OCI-LY7 (cell line): ENCODE measurements around the gene INSYN2B. TPM values are rescaled to one million over a fixed set of nuclear protein-coding genes. Genes with fewer than 3 reads are reported as not detected.

Experiments
- BruUV-seq: library from RNA; stranded (reverse); fragments of 400-500 nt; replicated peaks from 2 replicates; lab custom pipeline; 2021; lab: Mats Ljungman, UMichigan
- CTCF ChIA-PET: fragments of 300-600 bp; sonication (Branson Sonifier 250); formaldehyde crosslinking; loops from one replicate; lab custom pipeline; 2022; ENCODE audit warnings: antibody characterized with exemption; ENCODE audit not compliant: unreplicated experiment; lab: Charles Lee
- POLR2A ChIA-PET: fragments of 300-600 bp; sonication (Branson Sonifier 250); formaldehyde crosslinking; loops from one replicate; lab custom pipeline; 2022; ENCODE audit warnings: antibody characterized with exemption; lab: Charles Lee
- DNase-seq: peaks from one replicate; pipeline ENCODE4 v3.0.0-alpha.2; 2015; ENCODE audit warnings: low spot score
- H2AFZ ChIP-seq: fragments of 200-600 bp; sonication (generic), shearing (Covaris generic); 2 replicates; pipeline ENCODE4 v1.6.1; 2014; ENCODE audit warnings: mild to moderate bottlenecking, antibody characterized with exemption, low read length, moderate library complexity
- H3K27ac ChIP-seq: fragments of 200-600 bp; sonication (generic); 2 replicates; pipeline ENCODE4 v1.5.1; 2014; ENCODE audit warnings: mixed run types, low read depth, mild to moderate bottlenecking, moderate library complexity, low read length, inconsistent platforms; ENCODE audit not compliant: poor library complexity, severe bottlenecking
- H3K36me3 ChIP-seq: fragments of 200-600 bp; sonication (generic); 2 replicates; pipeline ENCODE4 v1.6.1; 2014; ENCODE audit warnings: mild to moderate bottlenecking, antibody characterized with exemption, low read length, moderate library complexity, mixed read lengths; ENCODE audit not compliant: insufficient read depth
- H3K4me1 ChIP-seq: fragments of 200-600 bp; sonication (generic); 2 replicates; pipeline ENCODE4 v1.5.1; 2014; ENCODE audit warnings: mild to moderate bottlenecking, low read length; ENCODE audit not compliant: insufficient read depth, poor library complexity, severe bottlenecking
- H3K4me2 ChIP-seq: fragments of 200-600 bp; sonication (generic); 2 replicates; pipeline ENCODE4 v1.6.1; 2014; ENCODE audit warnings: mild to moderate bottlenecking, low read length
- H3K4me3 ChIP-seq: fragments of 200-600 bp; sonication (generic); 2 replicates; pipeline ENCODE4 v1.5.1; 2014; ENCODE audit warnings: mild to moderate bottlenecking, low read depth, low read length; ENCODE audit not compliant: poor library complexity, severe bottlenecking
- H3K79me2 ChIP-seq: fragments of 200-600 bp; sonication (generic); 2 replicates; pipeline ENCODE4 v1.6.1; 2016; ENCODE audit warnings: low read depth, mild to moderate bottlenecking, low read length, moderate library complexity, mixed read lengths; ENCODE audit not compliant: insufficient read depth
- H3K9me2 ChIP-seq: fragments of 200-600 bp; sonication (generic); 2 replicates; pipeline ENCODE4 v1.6.1; 2016; ENCODE audit warnings: mild to moderate bottlenecking, low read length, mixed read lengths; ENCODE audit not compliant: insufficient read depth
- H3K9me3 ChIP-seq: fragments of 200-600 bp; sonication (generic); 2 replicates; pipeline ENCODE4 v1.6.1; 2014; ENCODE audit warnings: mild to moderate bottlenecking, mixed run types, low read length, mixed read lengths
- H4K20me1 ChIP-seq: fragments of 200-600 bp; sonication (generic); 2 replicates; pipeline ENCODE4 v1.6.1; 2014; ENCODE audit warnings: mild to moderate bottlenecking, antibody characterized with exemption, low read length, moderate library complexity, mixed read lengths; ENCODE audit not compliant: insufficient read depth
- CTCF ChIP-seq: fragments of 200-600 bp; sonication (generic); conservative IDR thresholded peaks from 2 replicates; pipeline ENCODE4 v1.5.1; 2014; ENCODE audit warnings: mild to moderate bottlenecking, antibody characterized with exemption, low read length, moderate library complexity, mixed read lengths
- EZH2phosphoT487 ChIP-seq: fragments of 200-600 bp; sonication (generic); IDR thresholded peaks from 2 replicates; pipeline ENCODE4 v1.6.1; 2018; ENCODE audit warnings: low read depth, borderline replicate concordance, mild to moderate bottlenecking, mixed run types, antibody characterized with exemption, low read length, moderate library complexity, mixed read lengths
- intact Hi-C: fragments of 100-400 bp; cut with micrococcal nuclease; formaldehyde crosslinking; loops from one replicate; pipeline ENCODE4 v1.10.0; 2022; ENCODE audit not compliant: unreplicated experiment
- total RNA-seq, 2 experiments: library from RNA; depleted of rRNA in 1 of 2; stranded (reverse); fragments of >200 nt in 1 of 2; shearing (Covaris generic) in 1 of 2; gene quantifications; 2 replicates each; pipeline ENCODE4 v1.2.3, GENCODE V29; 2014 to 2022

Gene INSYN2B
- total RNA-seq, 2 experiments from 2014 or later: not detected

GRCh38 chr5:169875731-169876130, 104.6 kb downstream of the INSYN2B start:
- no peaks in the 10 kb centered on the region for H3K9me2 ChIP-seq
- no peaks in the 10 kb centered on the region for H3K4me1 ChIP-seq
- no peaks in the 10 kb centered on the region for H3K79me2 ChIP-seq
- H3K4me2 ChIP-seq: no peak overlapping the region
- peaks cover 4% of the 10 kb centered on the region; the same call in 1 of the 2 replicates for H3K36me3 ChIP-seq
- ChIA-PET POLR2A (interaction anchor here (1.1 kb wide), 1 partner anchor 25 kb away, joined by 3 read pairs; no protein-coding TSS in a partner anchor), CTCF (no interaction called here)
- no peak overlapping the region for H3K4me3 ChIP-seq
- no peak overlapping the region for H2AFZ ChIP-seq
- H3K27ac ChIP-seq: no peak overlapping the region
- H3K9me3 ChIP-seq: no peaks in the 10 kb centered on the region
- intact Hi-C loops: no loop called here
- no TSS peak for BruUV-seq
- no peak for TF ChIP-seq CTCF
- no peak for TF ChIP-seq EZH2phosphoT487
- no peaks in the 10 kb centered on the region for H4K20me1 ChIP-seq
- DNase-seq: no peak

DNA sequence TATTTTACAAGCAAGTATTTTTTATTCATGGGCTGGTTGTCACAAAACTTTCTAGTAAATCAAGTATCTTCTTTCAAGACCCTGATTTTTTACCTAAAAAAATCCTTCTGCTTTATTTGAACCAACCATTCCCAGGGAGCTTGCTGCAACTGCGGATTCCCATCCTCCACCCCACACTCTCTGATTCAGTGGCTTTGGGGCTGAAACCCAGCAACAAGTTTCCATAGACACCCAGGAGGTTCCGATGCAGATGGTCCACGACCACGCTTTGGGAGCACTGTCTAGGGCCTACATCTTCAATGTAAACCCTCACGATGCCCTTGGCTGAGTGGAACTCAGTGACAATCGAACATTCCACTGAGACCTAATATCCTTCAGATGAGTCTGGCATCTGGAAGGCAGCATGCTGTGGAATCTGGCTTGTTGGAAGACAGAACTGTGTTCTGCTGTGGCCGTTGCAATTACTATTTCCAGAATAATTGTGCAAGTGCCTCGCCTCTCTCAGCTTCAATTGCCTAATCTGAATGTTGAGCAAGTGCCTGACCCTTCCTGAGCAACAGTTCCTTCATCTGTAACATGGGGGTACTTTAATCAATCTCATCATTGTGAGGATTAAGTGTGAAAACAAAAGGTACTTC, 105.1 kb downstream of the INSYN2B start:
- CTCF ChIA-PET: no interaction called here

More for the DNA sequence above, 105.1 kb downstream of the INSYN2B start:
- TF ChIP-seq EZH2phosphoT487 (no peak), CTCF (no peak)
- no TSS peak for BruUV-seq
- intact Hi-C loops: no loop called here
- Histone ChIP-seq H2AFZ (no peak overlapping the region), H3K9me2 (no peaks in the 10 kb centered on the region), H4K20me1 (no peaks in the 10 kb centered on the region), H3K4me1 (no peaks in the 10 kb centered on the region), H3K36me3 (peaks cover 5% of the 10 kb centered on the region; the same call in 1 of the 2 replicates), H3K9me3 (no peaks in the 10 kb centered on the region), H3K4me3 (no peak overlapping the region), H3K27ac (no peak overlapping the region), H3K79me2 (no peaks in the 10 kb centered on the region), H3K4me2 (no peak overlapping the region)
- POLR2A ChIA-PET: interaction anchor here (1.1 kb wide), 1 partner anchor 24 kb away, joined by 3 read pairs; no protein-coding TSS in a partner anchor
- DNase-seq: no peak
